ENCODE measurements around the gene NEDD4L. TPM values are rescaled to one million over a fixed set of nuclear protein-coding genes. Genes with fewer than 3 reads are reported as not detected.

NEDD4L gene
- total RNA-seq, 1 donor from 2014 or later: 93.9 TPM

DNA sequence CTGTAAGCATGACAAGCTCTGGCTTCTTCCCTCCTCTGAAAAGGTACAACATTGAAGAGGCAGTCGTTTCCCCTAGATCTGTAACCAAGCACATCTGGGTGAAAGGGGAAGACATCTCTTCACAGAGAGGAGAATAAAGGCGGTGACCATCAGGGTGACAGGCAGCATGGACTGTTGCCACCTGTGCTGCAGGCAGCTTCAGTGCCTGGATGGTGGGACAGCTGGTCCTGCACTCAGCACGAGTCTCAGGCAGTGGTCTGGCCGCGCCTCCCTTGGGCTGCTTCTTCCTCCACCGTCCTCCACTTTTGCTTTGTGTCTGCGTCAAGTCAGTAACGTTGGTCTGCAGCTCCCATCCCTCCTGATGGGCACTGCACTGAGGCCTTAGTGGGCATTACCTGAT, 264.4 kb downstream of the NEDD4L start:
- Histone ChIP-seq H3K9ac (ENCODE audit: low read length) (no peak overlapping the region), H3K27me3 (ENCODE audit: insufficient read depth, low read length) (no peaks in the 10 kb centered on the region), H3K79me2 (ENCODE audit: insufficient read depth, low read length) (peaks cover 59% of the 10 kb centered on the region), H4K20me1 (ENCODE audit: insufficient read depth, low read length) (peaks cover 79% of the 10 kb centered on the region), H3K36me3 (ENCODE audit: insufficient read depth, low read length) (no peaks in the 10 kb centered on the region), H3K27ac (ENCODE audit: low read depth, low read length) (no peak overlapping the region), H3K4me1 (ENCODE audit: insufficient read depth, low read length) (peaks cover under 1% of the 10 kb centered on the region), H3K4me3 (ENCODE audit: insufficient read depth, low read depth, low read length) (no peak overlapping the region), H3K4me2 (ENCODE audit: low read length) (no peak overlapping the region), H2AFZ (ENCODE audit: low read depth, low read length) (no peak overlapping the region), H3K9me3 (ENCODE audit: insufficient read depth, low read depth, low read length) (peaks cover 5% of the 10 kb centered on the region)
- DNase-seq (ENCODE audit: low read depth) (no peak), FAIRE-seq (no peak)
- Mint-ChIP-seq H3K36me3 (ENCODE audit: low read depth, unreplicated experiment) (peaks cover 4% of the 10 kb centered on the region), H3K4me1 (ENCODE audit: low read depth, unreplicated experiment) (peaks cover 10% of the 10 kb centered on the region), H3K4me3 (ENCODE audit: unreplicated experiment) (no peak overlapping the region), H3K27me3 (ENCODE audit: low read depth, unreplicated experiment) (no peaks in the 10 kb centered on the region), H3K27ac (ENCODE audit: unreplicated experiment) (no peak overlapping the region), H3K9me3 (ENCODE audit: unreplicated experiment) (peaks cover 7% of the 10 kb centered on the region)
- TF ChIP-seq, protein P1, sequence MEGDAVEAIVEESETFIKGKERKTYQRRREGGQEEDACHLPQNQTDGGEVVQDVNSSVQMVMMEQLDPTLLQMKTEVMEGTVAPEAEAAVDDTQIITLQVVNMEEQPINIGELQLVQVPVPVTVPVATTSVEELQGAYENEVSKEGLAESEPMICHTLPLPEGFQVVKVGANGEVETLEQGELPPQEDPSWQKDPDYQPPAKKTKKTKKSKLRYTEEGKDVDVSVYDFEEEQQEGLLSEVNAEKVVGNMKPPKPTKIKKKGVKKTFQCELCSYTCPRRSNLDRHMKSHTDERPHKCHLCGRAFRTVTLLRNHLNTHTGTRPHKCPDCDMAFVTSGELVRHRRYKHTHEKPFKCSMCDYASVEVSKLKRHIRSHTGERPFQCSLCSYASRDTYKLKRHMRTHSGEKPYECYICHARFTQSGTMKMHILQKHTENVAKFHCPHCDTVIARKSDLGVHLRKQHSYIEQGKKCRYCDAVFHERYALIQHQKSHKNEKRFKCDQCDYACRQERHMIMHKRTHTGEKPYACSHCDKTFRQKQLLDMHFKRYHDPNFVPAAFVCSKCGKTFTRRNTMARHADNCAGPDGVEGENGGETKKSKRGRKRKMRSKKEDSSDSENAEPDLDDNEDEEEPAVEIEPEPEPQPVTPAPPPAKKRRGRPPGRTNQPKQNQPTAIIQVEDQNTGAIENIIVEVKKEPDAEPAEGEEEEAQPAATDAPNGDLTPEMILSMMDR (IDR thresholded peaks at IDR 0.05; ENCODE audit: insufficient read depth, low read depth, low read length): no peak
- no peak for TF ChIP-seq EZH2 (IDR thresholded peaks at IDR 0.05; ENCODE audit: insufficient read depth, low read length)

DNA sequence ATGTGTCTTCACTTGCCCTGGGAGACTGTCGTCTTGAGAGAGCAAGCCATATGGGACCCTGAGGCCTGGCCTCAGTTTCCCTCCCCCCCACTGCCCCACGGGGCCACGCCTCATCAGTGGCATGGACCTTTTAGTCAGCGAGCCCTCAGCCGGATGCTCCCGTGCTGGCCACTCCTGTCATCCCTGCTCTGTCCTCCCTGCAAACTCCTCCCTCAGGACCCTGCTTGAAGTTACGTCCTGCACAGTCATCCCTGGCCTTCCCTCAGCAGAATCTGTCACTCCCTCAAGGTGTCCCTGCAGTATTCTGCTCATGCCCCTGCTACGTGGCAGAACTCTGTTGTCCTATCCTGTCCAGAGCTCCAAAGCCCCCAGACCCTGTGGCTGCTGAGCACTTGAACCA, 265.1 kb downstream of the NEDD4L start:
- H3K36me3 ChIP-seq (ENCODE audit: insufficient read depth, low read length): no peaks in the 10 kb centered on the region
- H3K27ac Mint-ChIP-seq (ENCODE audit: unreplicated experiment): peak overlapping the region; percentile 58
- no peak for DNase-seq (ENCODE audit: low read depth)

More for the DNA sequence above, 265.1 kb downstream of the NEDD4L start:
- H3K4me3 Mint-ChIP-seq (ENCODE audit: unreplicated experiment): no peak overlapping the region
- no peaks in the 10 kb centered on the region for H3K27me3 Mint-ChIP-seq (ENCODE audit: low read depth, unreplicated experiment)
- peaks cover 7% of the 10 kb centered on the region for H3K9me3 Mint-ChIP-seq (ENCODE audit: unreplicated experiment)
- H2AFZ ChIP-seq (ENCODE audit: low read depth, low read length): no peak overlapping the region
- no peak for TF ChIP-seq EZH2 (IDR thresholded peaks at IDR 0.05; ENCODE audit: insufficient read depth, low read length)
- TF ChIP-seq, protein P1 (IDR thresholded peaks at IDR 0.05; ENCODE audit: insufficient read depth, low read depth, low read length): no peak
- H3K36me3 Mint-ChIP-seq (ENCODE audit: low read depth, unreplicated experiment): peaks cover 4% of the 10 kb centered on the region
- peaks cover 57% of the 10 kb centered on the region for H3K79me2 ChIP-seq (ENCODE audit: insufficient read depth, low read length)
- no peak overlapping the region for H3K4me2 ChIP-seq (ENCODE audit: low read length)
- FAIRE-seq: no peak
- H3K9ac ChIP-seq (ENCODE audit: low read length): no peak overlapping the region
- no peak overlapping the region for H3K27ac ChIP-seq (ENCODE audit: low read depth, low read length)
- H3K4me1 Mint-ChIP-seq (ENCODE audit: low read depth, unreplicated experiment): peaks cover 10% of the 10 kb centered on the region
- H3K27me3 ChIP-seq (ENCODE audit: insufficient read depth, low read length): no peaks in the 10 kb centered on the region
- H3K4me3 ChIP-seq (ENCODE audit: insufficient read depth, low read depth, low read length): no peak overlapping the region
- peaks cover 79% of the 10 kb centered on the region for H4K20me1 ChIP-seq (ENCODE audit: insufficient read depth, low read length)
- H3K9me3 ChIP-seq (ENCODE audit: insufficient read depth, low read depth, low read length): peaks cover 5% of the 10 kb centered on the region
- peaks cover 7% of the 10 kb centered on the region for H3K4me1 ChIP-seq (ENCODE audit: insufficient read depth, low read length)
